ENCODE data around the gene GSTP1.

GSTP1 gene

DNA sequence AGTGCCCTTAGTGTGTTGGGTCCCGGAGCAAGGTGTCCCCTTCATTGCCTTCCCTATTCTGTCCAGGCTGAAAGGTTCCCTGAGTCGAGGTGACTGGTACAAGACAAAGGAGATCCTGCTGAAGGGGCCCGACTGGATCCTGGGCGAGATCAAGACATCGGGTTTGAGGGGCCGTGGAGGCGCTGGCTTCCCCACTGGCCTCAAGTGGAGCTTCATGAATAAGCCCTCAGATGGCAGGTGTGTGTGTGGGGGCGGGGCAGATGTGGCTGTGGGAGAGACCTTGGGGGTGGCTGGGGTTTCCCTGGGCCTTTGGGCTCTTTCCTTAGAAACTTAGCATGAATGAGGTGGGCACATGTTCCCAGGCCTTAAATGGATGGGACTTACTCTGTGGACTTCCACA, 24.9 kb downstream of the GSTP1 start:
- no peak for DNase-seq (ENCODE audit: extremely low read depth, insufficient read length)
- Histone ChIP-seq H3K27me3 (replicated peaks; ENCODE audit: control insufficient read depth, insufficient read depth, low read length) (no peaks in the 10 kb centered on the region), H3K36me3 (ENCODE audit: control insufficient read depth, insufficient read depth, low read length) (peaks cover 31% of the 10 kb centered on the region), H3K4me3 (replicated peaks; ENCODE audit: low read depth, low read length) (no peak overlapping the region)
- TF ChIP-seq, protein P1, sequence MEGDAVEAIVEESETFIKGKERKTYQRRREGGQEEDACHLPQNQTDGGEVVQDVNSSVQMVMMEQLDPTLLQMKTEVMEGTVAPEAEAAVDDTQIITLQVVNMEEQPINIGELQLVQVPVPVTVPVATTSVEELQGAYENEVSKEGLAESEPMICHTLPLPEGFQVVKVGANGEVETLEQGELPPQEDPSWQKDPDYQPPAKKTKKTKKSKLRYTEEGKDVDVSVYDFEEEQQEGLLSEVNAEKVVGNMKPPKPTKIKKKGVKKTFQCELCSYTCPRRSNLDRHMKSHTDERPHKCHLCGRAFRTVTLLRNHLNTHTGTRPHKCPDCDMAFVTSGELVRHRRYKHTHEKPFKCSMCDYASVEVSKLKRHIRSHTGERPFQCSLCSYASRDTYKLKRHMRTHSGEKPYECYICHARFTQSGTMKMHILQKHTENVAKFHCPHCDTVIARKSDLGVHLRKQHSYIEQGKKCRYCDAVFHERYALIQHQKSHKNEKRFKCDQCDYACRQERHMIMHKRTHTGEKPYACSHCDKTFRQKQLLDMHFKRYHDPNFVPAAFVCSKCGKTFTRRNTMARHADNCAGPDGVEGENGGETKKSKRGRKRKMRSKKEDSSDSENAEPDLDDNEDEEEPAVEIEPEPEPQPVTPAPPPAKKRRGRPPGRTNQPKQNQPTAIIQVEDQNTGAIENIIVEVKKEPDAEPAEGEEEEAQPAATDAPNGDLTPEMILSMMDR (IDR thresholded peaks at IDR 0.05; ENCODE audit: insufficient read depth, low read length, poor library complexity, severe bottlenecking): no peak

DNA sequence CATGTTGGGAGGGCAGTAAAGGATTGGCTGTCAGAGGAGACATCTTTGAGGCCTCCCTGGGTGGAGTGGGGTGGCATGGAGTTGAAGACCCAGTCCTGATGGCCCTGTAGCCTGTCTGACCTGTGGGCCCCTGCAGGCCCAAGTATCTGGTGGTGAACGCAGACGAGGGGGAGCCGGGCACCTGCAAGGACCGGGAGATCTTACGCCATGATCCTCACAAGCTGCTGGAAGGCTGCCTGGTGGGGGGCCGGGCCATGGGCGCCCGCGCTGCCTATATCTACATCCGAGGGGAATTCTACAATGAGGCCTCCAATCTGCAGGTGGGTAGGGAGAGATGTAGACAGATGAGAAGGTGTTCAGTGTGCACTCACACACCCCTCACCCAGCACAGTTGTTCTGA, 25.7 kb downstream of the GSTP1 start:
- TF ChIP-seq, protein P1 (IDR thresholded peaks at IDR 0.05; ENCODE audit: insufficient read depth, low read length, poor library complexity, severe bottlenecking): no peak
- DNase-seq (ENCODE audit: extremely low read depth, insufficient read length): no peak
- Histone ChIP-seq H3K27me3 (replicated peaks; ENCODE audit: control insufficient read depth, insufficient read depth, low read length) (no peaks in the 10 kb centered on the region), H3K4me3 (replicated peaks; ENCODE audit: low read depth, low read length) (no peak overlapping the region), H3K36me3 (ENCODE audit: control insufficient read depth, insufficient read depth, low read length) (peaks cover 31% of the 10 kb centered on the region)

DNA sequence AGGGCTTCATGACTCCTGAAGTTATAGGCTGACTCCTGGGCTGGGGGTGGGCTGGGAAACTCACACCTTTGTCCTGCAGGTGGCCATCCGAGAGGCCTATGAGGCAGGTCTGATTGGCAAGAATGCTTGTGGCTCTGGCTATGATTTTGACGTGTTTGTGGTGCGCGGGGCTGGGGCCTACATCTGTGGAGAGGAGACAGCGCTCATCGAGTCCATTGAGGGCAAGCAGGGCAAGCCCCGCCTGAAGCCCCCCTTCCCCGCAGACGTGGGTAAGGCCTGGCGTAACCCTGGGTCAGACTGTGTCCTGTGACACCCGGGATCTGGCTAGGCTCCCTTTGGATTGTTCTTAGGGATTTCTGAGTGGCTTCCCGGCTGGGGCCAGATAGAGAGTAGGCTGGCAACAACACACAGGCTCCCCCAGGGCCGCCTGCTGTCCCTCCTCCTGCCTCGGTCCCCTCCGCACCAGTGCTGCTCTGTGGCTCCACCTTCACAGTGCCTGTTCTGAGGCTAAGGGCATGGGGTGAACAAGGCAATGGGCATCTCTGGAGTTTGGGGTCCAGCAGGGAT, 26.8 kb downstream of the GSTP1 start:
- peaks cover 31% of the 10 kb centered on the region for H3K36me3 ChIP-seq (ENCODE audit: control insufficient read depth, insufficient read depth, low read length)
- no peak for DNase-seq (ENCODE audit: extremely low read depth, insufficient read length)
- no peak overlapping the region for H3K4me3 ChIP-seq (replicated peaks; ENCODE audit: low read depth, low read length)
- TF ChIP-seq, protein P1 (IDR thresholded peaks at IDR 0.05; ENCODE audit: insufficient read depth, low read length, poor library complexity, severe bottlenecking): no peak
- no peaks in the 10 kb centered on the region for H3K27me3 ChIP-seq (replicated peaks; ENCODE audit: control insufficient read depth, insufficient read depth, low read length)

DNA sequence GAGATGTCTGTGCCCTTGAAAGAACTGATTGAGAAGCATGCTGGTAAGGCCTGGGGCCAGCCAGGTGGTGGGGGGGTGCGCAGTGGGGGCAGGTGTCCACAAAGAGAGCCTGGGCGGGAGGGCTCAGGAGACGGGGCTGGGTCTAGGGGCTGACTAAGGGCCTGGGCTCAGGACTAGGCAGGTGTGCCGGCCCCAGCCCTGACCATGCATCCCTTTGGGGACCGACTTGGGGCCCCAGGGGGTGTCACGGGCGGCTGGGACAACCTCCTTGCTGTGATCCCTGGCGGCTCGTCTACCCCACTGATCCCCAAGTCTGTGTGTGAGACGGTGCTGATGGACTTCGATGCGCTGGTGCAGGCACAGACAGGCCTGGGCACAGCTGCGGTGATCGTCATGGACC, 27.6 kb downstream of the GSTP1 start:
- Histone ChIP-seq H3K4me3 (replicated peaks; ENCODE audit: low read depth, low read length) (no peak overlapping the region), H3K36me3 (ENCODE audit: control insufficient read depth, insufficient read depth, low read length) (peaks cover 31% of the 10 kb centered on the region), H3K27me3 (replicated peaks; ENCODE audit: control insufficient read depth, insufficient read depth, low read length) (no peaks in the 10 kb centered on the region)
- no peak for DNase-seq (ENCODE audit: extremely low read depth, insufficient read length)
- TF ChIP-seq, protein P1 (IDR thresholded peaks at IDR 0.05; ENCODE audit: insufficient read depth, low read length, poor library complexity, severe bottlenecking): no peak

DNA sequence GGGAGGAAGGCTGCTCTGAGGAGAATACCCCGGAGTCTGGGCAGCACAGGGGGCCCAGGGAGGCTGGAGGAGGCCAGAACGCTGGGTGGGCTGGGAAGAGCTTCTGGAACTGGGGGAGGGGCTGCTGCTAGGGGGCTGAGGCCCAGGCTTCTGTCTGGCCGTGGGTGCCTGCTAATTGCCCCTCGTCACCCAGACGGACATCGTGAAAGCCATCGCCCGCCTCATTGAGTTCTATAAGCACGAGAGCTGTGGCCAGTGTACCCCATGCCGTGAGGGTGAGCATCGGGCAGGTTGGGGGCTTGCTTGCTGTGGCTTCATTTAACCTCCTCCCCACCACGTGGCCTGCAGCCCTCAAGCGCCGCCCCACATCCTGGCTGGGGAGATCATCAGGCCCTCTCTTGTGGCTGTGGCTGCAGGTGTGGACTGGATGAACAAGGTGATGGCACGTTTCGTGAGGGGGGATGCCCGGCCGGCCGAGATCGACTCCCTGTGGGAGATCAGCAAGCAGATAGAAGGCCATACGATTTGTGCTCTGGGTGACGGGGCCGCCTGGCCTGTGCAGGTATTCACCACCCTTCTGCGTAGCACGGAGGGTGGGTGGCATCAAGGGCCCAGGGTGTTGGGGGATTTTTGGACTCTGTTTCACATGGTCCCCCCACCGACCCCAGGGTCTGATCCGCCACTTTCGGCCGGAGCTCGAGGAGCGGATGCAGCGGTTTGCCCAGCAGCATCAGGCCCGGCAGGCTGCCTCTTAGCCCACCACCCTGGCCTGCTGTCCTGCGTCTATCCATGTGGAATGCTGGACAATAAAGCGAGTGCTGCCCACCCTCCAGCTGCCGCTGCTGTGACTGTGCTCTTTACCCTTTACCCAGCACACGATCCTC, 28.3 kb downstream of the GSTP1 start:
- Histone ChIP-seq H3K36me3 (ENCODE audit: control insufficient read depth, insufficient read depth, low read length) (peaks cover 31% of the 10 kb centered on the region), H3K27me3 (replicated peaks; ENCODE audit: control insufficient read depth, insufficient read depth, low read length) (no peaks in the 10 kb centered on the region), H3K4me3 (replicated peaks; ENCODE audit: low read depth, low read length) (no peak overlapping the region)
- no peak for DNase-seq (ENCODE audit: extremely low read depth, insufficient read length)
- TF ChIP-seq, protein P1 (IDR thresholded peaks at IDR 0.05; ENCODE audit: insufficient read depth, low read length, poor library complexity, severe bottlenecking): no peak

All from GM06990 (cell line).